GM12878 (cell line): ENCODE measurements around the gene RGS6. TPM values are rescaled to one million over a fixed set of nuclear protein-coding genes. Genes with fewer than 3 reads are reported as not detected.

Source experiments
- ATAC-seq: fragments of 200-7000 bp; cut with Tn5 transposase; 3 replicates; pipeline ENCODE4 v1.9.1; 2020; ENCODE audit warnings: mild to moderate bottlenecking, moderate library complexity
- BruUV-seq: library from RNA; stranded (reverse); fragments of 400-500 nt; replicated peaks from 2 replicates; lab custom pipeline; 2021; lab: Mats Ljungman, UMichigan
- CTCF ChIA-PET: fragments of 300-600 bp; sonication (Branson Sonifier 250); formaldehyde crosslinking; extraction: SDS; loops from one replicate; lab custom pipeline; 2021; ENCODE audit warnings: inconsistent platforms; lab: Yijun Ruan, JAX
- POLR2A ChIA-PET: fragments of 350-600 bp; formaldehyde crosslinking; extraction: SDS; loops from one replicate; lab custom pipeline; 2021; ENCODE audit warnings: inconsistent platforms; lab: Charles Lee
- RAD21 ChIA-PET: fragments of 300-600 bp; sonication (Branson Sonifier 250); formaldehyde crosslinking; loops from one replicate; lab custom pipeline; 2023; ENCODE audit warnings: antibody characterized with exemption; ENCODE audit not compliant: unreplicated experiment; lab: Charles Lee
- SMC1A ChIA-PET: fragments of 300-600 bp; sonication (Branson Sonifier 250); formaldehyde crosslinking; loops from one replicate; lab custom pipeline; 2023; ENCODE audit not compliant: unreplicated experiment, uncharacterized antibody; lab: Charles Lee
- DNase-seq: peaks from one replicate; pipeline ENCODE4 v3.0.0-alpha.2; 2011; ENCODE audit warnings: low read depth, low spot score
- FAIRE-seq: peaks from 3 replicates; lab custom pipeline; 2011; peaks lifted over from hg19 to GRCh38; lab: Jason Lieb, UNC
- H2AFZ ChIP-seq: 2 replicates; pipeline ENCODE4 v1.6.0; 2011; ENCODE audit warnings: low read depth, low read length, control low read depth; ENCODE audit not compliant: control insufficient read depth
- H3K27ac ChIP-seq: 2 replicates; pipeline ENCODE4 v1.5.1; 2011; ENCODE audit warnings: control low read depth; ENCODE audit not compliant: control insufficient read depth, insufficient read depth
- H3K27me3 ChIP-seq, 2 experiments: replicated peaks in 1 of 2; 2 replicates each; pipeline versions ENCODE4 v1.6.0 to v1.6.1; 2011; ENCODE audit warnings: low read length in 1 of 2; ENCODE audit not compliant: control insufficient read depth in 2 of 2, insufficient read depth in 2 of 2
- H3K36me3 ChIP-seq, 2 experiments: 2 replicates each; pipeline ENCODE4 v1.5.1; 2011; ENCODE audit warnings: low read length in 1 of 2; ENCODE audit not compliant: control insufficient read depth in 2 of 2, insufficient read depth in 2 of 2
- H3K4me1 ChIP-seq: 2 replicates; pipeline ENCODE4 v1.6.1; 2011; ENCODE audit warnings: mild to moderate bottlenecking, low read length, moderate library complexity, mixed read lengths; ENCODE audit not compliant: control insufficient read depth, insufficient read depth
- H3K4me2 ChIP-seq: 2 replicates; pipeline ENCODE4 v1.6.0; 2011; ENCODE audit warnings: control low read depth; ENCODE audit not compliant: control insufficient read depth, insufficient read depth
- H3K4me3 ChIP-seq: fragments of 200-600 bp; sonication (generic); 2 replicates; pipeline ENCODE4 v1.5.1; 2016
- H3K79me2 ChIP-seq: 2 replicates; pipeline ENCODE4 v1.6.0; 2011; ENCODE audit warnings: low read length; ENCODE audit not compliant: control insufficient read depth, insufficient read depth
- H3K9ac ChIP-seq: 2 replicates; pipeline ENCODE4 v1.8.0; 2011; ENCODE audit warnings: low read length, control low read depth, mixed read lengths; ENCODE audit not compliant: control insufficient read depth, insufficient read depth
- H3K9me3 ChIP-seq: replicated peaks from 3 replicates; pipeline ENCODE4 v1.5.1; 2011; ENCODE audit warnings: mild to moderate bottlenecking, low read length; ENCODE audit not compliant: control insufficient read depth, insufficient read depth
- H4K20me1 ChIP-seq: 2 replicates; pipeline ENCODE4 v1.6.0; 2011; ENCODE audit not compliant: control insufficient read depth, insufficient read depth
- BCL11A ChIP-seq: IDR thresholded peaks from 2 replicates; pipeline ENCODE4 v1.6.1; 2011; ENCODE audit warnings: low read depth, low read length
- BMI1 ChIP-seq: fragments of 450-650 bp; IDR thresholded peaks from 2 replicates; pipeline ENCODE4 v1.6.1; 2016; ENCODE audit warnings: mild to moderate bottlenecking, moderate library complexity, borderline replicate concordance
- BRCA1 ChIP-seq: IDR thresholded peaks from 2 replicates; pipeline ENCODE4 v1.6.1; 2011; ENCODE audit warnings: low read depth, low read length, improper control_type of control experiment
- EED ChIP-seq: sonication (generic); IDR thresholded peaks from 2 replicates; pipeline ENCODE4 v1.6.1; 2016; ENCODE audit warnings: antibody characterized with exemption, low read depth
- HDAC6 ChIP-seq: fragments of 200-600 bp; sonication (generic); IDR thresholded peaks from one replicate; pipeline ENCODE4 v1.8.0; 2017; ENCODE audit warnings: antibody characterized with exemption; ENCODE audit not compliant: unreplicated experiment
- HDGF ChIP-seq: fragments of 450-650 bp; IDR thresholded peaks from 2 replicates; pipeline ENCODE4 v1.6.1; 2016; ENCODE audit warnings: antibody characterized with exemption
- IRF4 ChIP-seq: IDR thresholded peaks from 2 replicates; pipeline ENCODE4 v1.6.1; 2011; ENCODE audit warnings: low read depth, low read length
- KDM1A ChIP-seq: fragments of 200-600 bp; sonication (generic); IDR thresholded peaks from 2 replicates; pipeline ENCODE4 v1.6.1; 2016; ENCODE audit warnings: borderline replicate concordance
- NBN ChIP-seq: fragments of 450-650 bp; IDR thresholded peaks from 2 replicates; pipeline ENCODE4 v1.6.1; 2016
- POLR2AphosphoS2 ChIP-seq: IDR thresholded peaks from 2 replicates; pipeline ENCODE4 v1.6.1; 2011; ENCODE audit warnings: low read depth, mild to moderate bottlenecking, low read length, improper control_type of control experiment, moderate library complexity
- SIN3A ChIP-seq: IDR thresholded peaks from 2 replicates; pipeline ENCODE4 v1.6.1; 2012; ENCODE audit warnings: low read depth, low read length, improper control_type of control experiment
- SIX5 ChIP-seq: IDR thresholded peaks from 2 replicates; pipeline ENCODE4 v1.6.1; 2011; ENCODE audit warnings: mild to moderate bottlenecking, low read depth, low read length, moderate library complexity; ENCODE audit not compliant: severe bottlenecking
- SMARCA5 ChIP-seq: fragments of 450-650 bp; IDR thresholded peaks from 2 replicates; pipeline ENCODE4 v1.6.1; 2017; ENCODE audit warnings: mild to moderate bottlenecking
- SRF ChIP-seq, 2 experiments: IDR thresholded peaks; 2 replicates each; pipeline ENCODE4 v1.6.1; 2011; ENCODE audit warnings: low read depth in 2 of 2, low read length in 2 of 2, mild to moderate bottlenecking in 1 of 2, moderate library complexity in 1 of 2
- TCF7 ChIP-seq: IDR thresholded peaks from 2 replicates; pipeline ENCODE4 v1.6.1; 2014; ENCODE audit warnings: antibody characterized with exemption, borderline replicate concordance
- WGBS: methylation state at CpG from one replicate; pipeline ENCODE4 v1.1.6; 2016; ENCODE audit warnings: low lambda C conversion rate; ENCODE audit not compliant: insufficient replicate concordance, insufficient coverage; ENCODE audit errors: missing lambda C conversion rate; 5-methylcytosine and 5-hydroxymethylcytosine counted together
- in situ Hi-C: fragments of 300-500 bp; cut with MboI; formaldehyde crosslinking; loops from 9 replicates; pipeline ENCODE4 v1.14.3; 2018; ENCODE audit warnings: mixed read lengths
- intact Hi-C: fragments of 100-400 bp; cut with micrococcal nuclease; formaldehyde crosslinking; loops from one replicate; pipeline ENCODE4 v1.14.2; 2022; ENCODE audit not compliant: unreplicated experiment
- polyA plus RNA-seq, 11 experiments: library from polyadenylated mRNA; depleted of rRNA in 4 of 11; unstranded in 6 of 11; stranded (reverse) in 5 of 11; fragments of >200 nt; fragmentation: Nextera tagmentation in 4 of 11; fragmentation: Illumina TruSeq in 1 of 11; extraction: Ambion mirVana in 4 of 11; extraction: Trizol in 1 of 11; gene quantifications; 1 replicate in 1 of 11; 2 replicates in 10 of 11; pipeline versions ENCODE4 v1.2.1 to v1.2.3, GENCODE V29; 2011 to 2016; ENCODE audit warnings: inconsistent platforms in 2 of 11, missing spikeins in 2 of 11, low read depth in 1 of 11
- total RNA-seq, 4 experiments: library from RNA; depleted of rRNA in 3 of 4; stranded (reverse); fragments of >200 nt in 3 of 4; fragmentation: Illumina TruSeq in 1 of 4; extraction: Trizol in 1 of 4; gene quantifications; 2 replicates each; pipeline versions ENCODE4 v1.2.1 to v1.2.3, GENCODE V29; 2013 to 2021
- TF ChIP-seq, protein P1 (sequence below): fragments of 450-650 bp; IDR thresholded peaks from 2 replicates; pipeline ENCODE4 v1.6.1; 2014; ENCODE audit warnings: mild to moderate bottlenecking
- TF ChIP-seq, protein P2 (sequence below): fragments of 450-650 bp; IDR thresholded peaks from 2 replicates; pipeline ENCODE4 v1.6.1; 2017; ENCODE audit warnings: borderline replicate concordance

The RGS6 gene
- total and polyA plus RNA-seq, 10 of the 15 experiments (the other 5 are each of a cell fraction or from before 2014, with no cell fraction given): 3.9 to 18.1 (median 12.4) TPM

DNA sequence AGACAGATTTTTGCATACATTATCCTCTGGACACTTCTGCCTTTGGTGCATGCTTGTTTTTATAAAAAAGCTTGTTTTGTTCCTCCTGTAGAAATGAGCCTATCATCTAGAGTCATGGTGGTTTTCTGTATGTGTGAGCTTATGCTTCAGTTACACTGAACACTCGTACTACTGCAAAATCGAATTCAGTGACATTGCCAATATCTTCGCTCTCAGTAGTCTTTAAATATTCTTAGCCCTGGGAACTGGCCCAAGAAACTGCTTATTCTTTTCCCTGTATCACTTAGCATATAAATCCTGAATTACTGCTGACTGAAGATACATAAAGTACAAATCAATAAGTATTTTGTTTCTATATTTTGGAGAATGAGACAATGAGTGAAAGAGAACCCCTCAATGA, 70.5 kb downstream of the RGS6 start:
- SMC1A ChIA-PET: interaction anchor here (0.6 to 3.3 kb wide), 12 partner anchors 11 to 169 kb away, joined by 3 to 25 read pairs (median 3); no protein-coding TSS in a partner anchor
- ATAC-seq (no peak), DNase-seq (no peak)
- H3K27me3 ChIP-seq: no peaks in the 10 kb centered on the region
- RAD21 ChIA-PET: interaction anchor here (0.9 to 1.1 kb wide), 2 partner anchors 70 to 147 kb away, joined by 7 to 9 read pairs; partner anchors contain the start of gene RGS6
- no peaks in the 10 kb centered on the region for H4K20me1 ChIP-seq
- no peaks in the 10 kb centered on the region for H3K79me2 ChIP-seq
- no peaks in the 10 kb centered on the region for H3K36me3 ChIP-seq
- 29% methylated on average over 3 of the region's 3 CpGs for WGBS
- no peak overlapping the region for H3K4me2 ChIP-seq
- H3K9me3 ChIP-seq: peaks cover 4% of the 10 kb centered on the region; the same call in 2 of the 3 replicates
- H3K4me3 ChIP-seq: no peak overlapping the region
- CTCF ChIA-PET: interaction anchor here (0.8 to 1.3 kb wide), 3 partner anchors 14 to 69 kb away, joined by 3 to 4 read pairs (median 4); no protein-coding TSS in a partner anchor
- H3K27ac ChIP-seq: no peak overlapping the region
- no TSS peak for BruUV-seq
- intact Hi-C loops: loop anchor here (5.0 kb wide), 1 partner anchor 70 kb away; the partner anchor contains the start of gene RGS6
- no peak for TF ChIP-seq HDGF
- TF ChIP-seq IRF4: no peak
- TF ChIP-seq, protein P1, sequence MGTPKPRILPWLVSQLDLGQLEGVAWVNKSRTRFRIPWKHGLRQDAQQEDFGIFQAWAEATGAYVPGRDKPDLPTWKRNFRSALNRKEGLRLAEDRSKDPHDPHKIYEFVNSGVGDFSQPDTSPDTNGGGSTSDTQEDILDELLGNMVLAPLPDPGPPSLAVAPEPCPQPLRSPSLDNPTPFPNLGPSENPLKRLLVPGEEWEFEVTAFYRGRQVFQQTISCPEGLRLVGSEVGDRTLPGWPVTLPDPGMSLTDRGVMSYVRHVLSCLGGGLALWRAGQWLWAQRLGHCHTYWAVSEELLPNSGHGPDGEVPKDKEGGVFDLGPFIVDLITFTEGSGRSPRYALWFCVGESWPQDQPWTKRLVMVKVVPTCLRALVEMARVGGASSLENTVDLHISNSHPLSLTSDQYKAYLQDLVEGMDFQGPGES: no peak
- no peak for TF ChIP-seq KDM1A
- no peak for TF ChIP-seq NBN
- no peak for TF ChIP-seq SIX5
- TF ChIP-seq SRF (IDR thresholded peaks at IDR 0.05; ENCODE audit: low read depth in 2 of 2, low read length in 2 of 2): no peak
- no peak for TF ChIP-seq TCF7
- TF ChIP-seq SIN3A: no peak
- no peak for TF ChIP-seq BCL11A
- no peak for TF ChIP-seq SMARCA5
- no peak for TF ChIP-seq BRCA1
- no peak for TF ChIP-seq POLR2AphosphoS2
- TF ChIP-seq, protein P2, sequence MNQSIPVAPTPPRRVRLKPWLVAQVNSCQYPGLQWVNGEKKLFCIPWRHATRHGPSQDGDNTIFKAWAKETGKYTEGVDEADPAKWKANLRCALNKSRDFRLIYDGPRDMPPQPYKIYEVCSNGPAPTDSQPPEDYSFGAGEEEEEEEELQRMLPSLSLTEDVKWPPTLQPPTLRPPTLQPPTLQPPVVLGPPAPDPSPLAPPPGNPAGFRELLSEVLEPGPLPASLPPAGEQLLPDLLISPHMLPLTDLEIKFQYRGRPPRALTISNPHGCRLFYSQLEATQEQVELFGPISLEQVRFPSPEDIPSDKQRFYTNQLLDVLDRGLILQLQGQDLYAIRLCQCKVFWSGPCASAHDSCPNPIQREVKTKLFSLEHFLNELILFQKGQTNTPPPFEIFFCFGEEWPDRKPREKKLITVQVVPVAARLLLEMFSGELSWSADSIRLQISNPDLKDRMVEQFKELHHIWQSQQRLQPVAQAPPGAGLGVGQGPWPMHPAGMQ: no peak
- TF ChIP-seq HDAC6: no peak
- TF ChIP-seq BMI1: no peak
- TF ChIP-seq EED: no peak
- TF ChIP-seq, all 136 proteins: peak for 0
- Histone ChIP-seq H3K9ac (no peak overlapping the region), H3K4me1 (no peaks in the 10 kb centered on the region), H2AFZ (no peak overlapping the region)
- in situ Hi-C loops: no loop called here
- POLR2A ChIA-PET: no interaction called here
- FAIRE-seq: no peak
